Cardiac fibroblast (primary cell): ENCODE data around the gene CRK.
A peak's percentile ranks its signal among the peaks of the same experiment; 100 is the strongest.

ENCODE experiments used
- DNase-seq, 2 donors: peaks; one replicate each; pipeline versions ENCODE4 v3.0.0 to v3.0.0-alpha.2; 2010; ENCODE audit warnings: low read depth in 2 of 2
- H3K4me3 ChIP-seq, 2 donors: replicated peaks in 1 of 2; 1 replicate in 1 of 2; 2 replicates in 1 of 2; pipeline ENCODE4 v1.5.1; 2011; ENCODE audit warnings: low read depth in 2 of 2, low read length in 2 of 2, mild to moderate bottlenecking in 2 of 2, moderate library complexity in 1 of 2
- TF ChIP-seq, protein P1 (sequence below): IDR thresholded peaks from one replicate; pipeline ENCODE4 v1.5.1; 2011; ENCODE audit warnings: low read depth, mild to moderate bottlenecking, low read length, inconsistent platforms

The CRK gene

DNA sequence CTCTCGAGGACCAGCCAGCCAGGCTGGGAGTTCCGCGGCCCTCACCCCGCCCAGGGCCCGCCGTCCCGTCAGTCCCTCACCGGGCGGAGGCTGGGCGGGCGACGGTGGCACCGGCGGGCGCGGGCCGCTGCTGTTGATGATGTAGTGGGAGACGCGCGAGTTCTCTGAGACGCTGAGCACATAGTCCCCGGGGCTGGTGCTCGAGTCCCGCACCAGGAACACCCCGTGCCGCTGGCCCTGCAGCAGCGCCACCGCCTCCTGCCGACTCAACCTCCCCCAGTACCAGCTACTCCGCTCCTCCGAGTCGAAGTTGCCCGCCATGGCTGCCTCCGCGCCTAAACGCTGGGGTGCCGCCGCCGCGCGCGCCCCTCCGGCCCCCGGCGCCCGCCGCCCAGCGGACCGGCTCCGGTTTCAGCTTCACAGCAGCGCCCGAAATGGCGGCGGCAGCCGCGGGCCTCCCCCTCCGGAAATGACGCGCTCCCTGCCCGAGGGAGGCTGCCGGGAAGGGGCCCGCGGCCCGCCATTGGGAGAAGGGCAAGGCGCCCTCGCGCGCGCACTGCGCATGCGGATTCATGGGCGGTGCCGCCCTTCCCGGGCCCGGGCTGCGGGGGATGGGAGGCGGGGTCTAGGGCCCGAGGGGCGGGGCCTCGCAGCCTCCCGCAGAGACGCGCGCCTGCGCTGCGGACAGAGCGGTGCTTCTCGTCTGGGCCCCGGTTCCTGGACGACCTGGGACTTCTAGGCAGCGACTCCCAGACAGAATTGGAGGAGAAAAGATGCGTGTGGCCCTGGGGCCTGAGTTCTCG, at the start of gene CRK:
TSS of gene CRK (minus strand) at position 436 of the 803 bp plus-strand sequence. CDS start at position 321, 115 bp downstream.
- peak; percentile 94 to 97 for DNase-seq
- peak within 1 kb of the TSS; percentile 94 to 96 for H3K4me3 ChIP-seq
- TF ChIP-seq, protein P1, sequence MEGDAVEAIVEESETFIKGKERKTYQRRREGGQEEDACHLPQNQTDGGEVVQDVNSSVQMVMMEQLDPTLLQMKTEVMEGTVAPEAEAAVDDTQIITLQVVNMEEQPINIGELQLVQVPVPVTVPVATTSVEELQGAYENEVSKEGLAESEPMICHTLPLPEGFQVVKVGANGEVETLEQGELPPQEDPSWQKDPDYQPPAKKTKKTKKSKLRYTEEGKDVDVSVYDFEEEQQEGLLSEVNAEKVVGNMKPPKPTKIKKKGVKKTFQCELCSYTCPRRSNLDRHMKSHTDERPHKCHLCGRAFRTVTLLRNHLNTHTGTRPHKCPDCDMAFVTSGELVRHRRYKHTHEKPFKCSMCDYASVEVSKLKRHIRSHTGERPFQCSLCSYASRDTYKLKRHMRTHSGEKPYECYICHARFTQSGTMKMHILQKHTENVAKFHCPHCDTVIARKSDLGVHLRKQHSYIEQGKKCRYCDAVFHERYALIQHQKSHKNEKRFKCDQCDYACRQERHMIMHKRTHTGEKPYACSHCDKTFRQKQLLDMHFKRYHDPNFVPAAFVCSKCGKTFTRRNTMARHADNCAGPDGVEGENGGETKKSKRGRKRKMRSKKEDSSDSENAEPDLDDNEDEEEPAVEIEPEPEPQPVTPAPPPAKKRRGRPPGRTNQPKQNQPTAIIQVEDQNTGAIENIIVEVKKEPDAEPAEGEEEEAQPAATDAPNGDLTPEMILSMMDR, result peak; percentile 8

DNA sequence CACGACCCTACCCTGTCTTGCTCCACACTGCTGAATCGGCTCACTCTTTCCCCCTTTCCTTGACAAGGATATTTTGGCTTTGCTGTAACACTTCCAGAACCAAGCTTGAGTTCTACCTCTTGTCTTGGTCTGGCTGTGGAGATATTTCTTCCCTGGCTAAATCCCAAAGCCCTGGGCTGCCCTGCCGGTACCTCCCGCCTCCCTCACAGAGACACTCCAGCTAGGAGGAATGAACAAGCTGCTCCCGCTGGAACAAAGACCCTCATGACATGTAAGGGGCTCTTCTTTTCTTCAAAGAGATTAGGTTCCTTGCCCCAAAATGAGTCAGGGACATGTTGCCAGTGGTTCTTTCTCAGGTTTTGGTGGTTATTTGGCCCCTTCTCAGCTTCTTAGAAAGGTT, 49.6 kb upstream of the CRK start:
- no peak overlapping the region for H3K4me3 ChIP-seq
- no peak for DNase-seq
- TF ChIP-seq, protein P1, result no peak

DNA sequence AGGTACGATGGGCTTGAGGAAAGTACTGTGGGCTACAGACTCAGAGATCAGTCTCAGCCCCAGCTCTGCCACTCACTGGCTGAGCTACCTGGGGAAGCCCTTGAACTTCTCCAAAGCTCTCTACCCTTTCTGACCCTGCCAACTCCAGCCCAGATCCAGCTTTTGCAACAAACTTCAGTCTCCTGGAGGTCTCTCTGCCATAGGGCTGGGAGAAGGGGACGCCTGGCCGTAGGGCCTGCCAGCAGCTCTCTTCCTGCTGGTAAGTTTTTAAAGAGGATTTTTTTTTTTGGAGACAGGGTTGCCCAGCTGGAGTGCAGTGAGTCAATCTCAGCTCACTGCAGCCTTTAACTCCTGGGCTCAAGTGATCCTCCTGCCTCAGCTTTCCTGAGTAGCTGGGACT, 48.8 kb upstream of the CRK start:
- TF ChIP-seq, protein P1, result no peak
- DNase-seq, result no peak
- H3K4me3 ChIP-seq, result no peak overlapping the region

- DNase-seq, result no peak
- TF ChIP-seq, protein P1, result no peak
- H3K4me3 ChIP-seq, result no peak overlapping the region
Measured at GRCh38 chr17:1503699-1504098, 47.7 kb upstream of the CRK start.

DNA sequence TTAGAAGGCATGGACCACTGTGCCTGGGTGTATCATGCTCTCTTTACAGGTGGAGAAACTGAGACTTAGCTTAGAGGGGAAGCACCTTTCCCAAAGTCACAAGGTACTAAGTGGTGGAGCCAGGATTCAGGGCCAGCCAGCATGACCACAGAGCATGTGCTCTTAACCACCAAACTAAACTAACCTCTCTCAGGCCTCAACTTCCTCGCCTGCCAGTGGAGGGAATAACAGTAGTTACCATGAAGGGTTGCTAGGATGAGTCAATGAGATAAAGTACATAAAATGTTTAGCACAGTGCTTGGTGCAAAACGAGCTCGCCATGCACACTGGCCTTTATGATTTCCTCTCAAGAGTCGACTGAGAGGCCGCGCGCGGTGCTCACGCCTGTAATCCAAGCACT, 42.8 kb upstream of the CRK start:
- no peak overlapping the region for H3K4me3 ChIP-seq
- TF ChIP-seq, protein P1, result no peak
- DNase-seq, result peak; percentile 31 to 43

GRCh38 chr17:1498233-1498632, 42.2 kb upstream of the CRK start:
- TF ChIP-seq, protein P1, result no peak
- no peak for DNase-seq
- H3K4me3 ChIP-seq, result no peak overlapping the region
